22Rv1 (cell line): Measurements from ENCODE around the gene RNASE4.
"Not testable (repeated sequence)": the region's sequence is repeated elsewhere in the genome, so short reads cannot be mapped to it uniquely, and the experiment has no call there.

Source experiments
- ZFX ChIP-seq: fragments of 450-650 bp; IDR thresholded peaks from 2 replicates; pipeline ENCODE4 v1.6.1; 2017; ENCODE audit warnings: antibody characterized with exemption, borderline replicate concordance
- TF ChIP-seq, protein P1 (sequence below): fragments of 450-650 bp; IDR thresholded peaks from 2 replicates; pipeline ENCODE4 v1.5.1; 2017; ENCODE audit warnings: mild to moderate bottlenecking

DNA sequence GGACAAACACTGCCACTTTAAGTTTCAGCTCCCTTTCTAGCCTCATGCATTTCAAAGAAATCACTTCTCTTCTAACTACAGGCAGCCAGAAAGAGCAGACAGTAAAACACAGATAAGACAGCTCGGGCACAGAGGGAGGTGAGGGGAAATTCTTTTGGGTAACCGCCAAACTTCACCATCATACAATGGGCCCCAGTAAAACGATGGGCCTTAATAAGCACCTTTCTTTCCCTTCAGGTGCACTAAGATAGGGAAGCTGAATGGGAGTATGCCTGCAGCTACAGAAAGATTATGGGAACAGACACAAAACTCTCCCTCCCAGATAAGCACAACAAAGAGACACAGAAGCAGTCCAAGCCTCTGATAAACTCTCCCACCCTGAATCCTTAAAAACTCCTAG is 41.6 kb upstream of the RNASE4 start:
- TF ChIP-seq, protein P1, sequence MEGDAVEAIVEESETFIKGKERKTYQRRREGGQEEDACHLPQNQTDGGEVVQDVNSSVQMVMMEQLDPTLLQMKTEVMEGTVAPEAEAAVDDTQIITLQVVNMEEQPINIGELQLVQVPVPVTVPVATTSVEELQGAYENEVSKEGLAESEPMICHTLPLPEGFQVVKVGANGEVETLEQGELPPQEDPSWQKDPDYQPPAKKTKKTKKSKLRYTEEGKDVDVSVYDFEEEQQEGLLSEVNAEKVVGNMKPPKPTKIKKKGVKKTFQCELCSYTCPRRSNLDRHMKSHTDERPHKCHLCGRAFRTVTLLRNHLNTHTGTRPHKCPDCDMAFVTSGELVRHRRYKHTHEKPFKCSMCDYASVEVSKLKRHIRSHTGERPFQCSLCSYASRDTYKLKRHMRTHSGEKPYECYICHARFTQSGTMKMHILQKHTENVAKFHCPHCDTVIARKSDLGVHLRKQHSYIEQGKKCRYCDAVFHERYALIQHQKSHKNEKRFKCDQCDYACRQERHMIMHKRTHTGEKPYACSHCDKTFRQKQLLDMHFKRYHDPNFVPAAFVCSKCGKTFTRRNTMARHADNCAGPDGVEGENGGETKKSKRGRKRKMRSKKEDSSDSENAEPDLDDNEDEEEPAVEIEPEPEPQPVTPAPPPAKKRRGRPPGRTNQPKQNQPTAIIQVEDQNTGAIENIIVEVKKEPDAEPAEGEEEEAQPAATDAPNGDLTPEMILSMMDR: not testable (repeated sequence)
- not testable (repeated sequence) for TF ChIP-seq ZFX
